IgD-negative memory B cell (primary cell): ENCODE measurements around the gene WSCD1. TPM values are rescaled to one million over a fixed set of nuclear protein-coding genes. Genes with fewer than 3 reads are reported as not detected.

Source experiments
- H3K27ac Mint-ChIP-seq, 3 donors: one replicate each; pipeline ENCODE4 v1.8.0; 2020 to 2022; ENCODE audit warnings: mild to moderate bottlenecking in 3 of 3, mixed read lengths in 3 of 3, moderate library complexity in 1 of 3
- H3K27me3 Mint-ChIP-seq: one replicate; pipeline ENCODE4 v1.8.0; 2021; ENCODE audit warnings: mixed read lengths
- H3K36me3 Mint-ChIP-seq: one replicate; pipeline ENCODE4 v1.8.0; 2020; ENCODE audit warnings: mild to moderate bottlenecking, mixed read lengths
- H3K4me1 Mint-ChIP-seq, 3 donors: one replicate each; pipeline ENCODE4 v1.8.0; 2020 to 2022; ENCODE audit warnings: mixed read lengths in 3 of 3, mild to moderate bottlenecking in 1 of 3
- H3K4me3 Mint-ChIP-seq, 4 donors: one replicate each; pipeline ENCODE4 v1.8.0; 2020 to 2022; ENCODE audit warnings: mild to moderate bottlenecking in 4 of 4, mixed read lengths in 4 of 4, moderate library complexity in 3 of 4
- H3K9me3 Mint-ChIP-seq, 3 donors: one replicate each; pipeline ENCODE4 v1.8.0; 2020 to 2021; ENCODE audit warnings: mixed read lengths in 3 of 3, mild to moderate bottlenecking in 1 of 3
- polyA plus RNA-seq: library from polyadenylated mRNA; unstranded; fragments of 300-500 nt; fragmentation: Illumina TruSeq; gene quantifications from one replicate; pipeline ENCODE4 v1.2.3, GENCODE V29; 2021

The WSCD1 gene
- not detected for polyA plus RNA-seq

- Mint-ChIP-seq H3K4me1 (peaks cover 0 to 14% (median 5%) of the 10 kb centered on the region in 3 donors), H3K27me3 (peaks cover 50% of the 10 kb centered on the region), H3K9me3 (no peaks in the 10 kb centered on the region), H3K4me3 (peak within 1 kb of the TSS in 3 of 4 donors; percentile 74 to 86 (median 75)), H3K27ac (peak within 1 kb of the TSS in 1 of 3 donors; percentile 27), H3K36me3 (no peaks in the 10 kb centered on the region)
Observed at GRCh38 chr17:6069539-6070429, at the start of gene WSCD1. Gene WSCD1 (plus strand): TSS chr17:6070379. CDS start chr17:6080659, 10,280 bp downstream.

GRCh38 chr17:6021011-6021400, 49.2 kb upstream of the WSCD1 start:
- peaks cover 0 to 2% (median 0%) of the 10 kb centered on the region in 3 donors for H3K9me3 Mint-ChIP-seq
- H3K4me3 Mint-ChIP-seq, result no peak overlapping the region
- no peaks in the 10 kb centered on the region for H3K36me3 Mint-ChIP-seq
- H3K4me1 Mint-ChIP-seq, result peaks cover 0 to 2% (median 1%) of the 10 kb centered on the region in 3 donors
- no peak overlapping the region for H3K27ac Mint-ChIP-seq
- H3K27me3 Mint-ChIP-seq, result peaks cover 5% of the 10 kb centered on the region

GRCh38 chr17:6021627-6022026, 48.6 kb upstream of the WSCD1 start:
- no peak overlapping the region for H3K27ac Mint-ChIP-seq
- no peak overlapping the region for H3K4me3 Mint-ChIP-seq
- peaks cover 0 to 2% (median 1%) of the 10 kb centered on the region in 3 donors for H3K4me1 Mint-ChIP-seq
- peaks cover 5% of the 10 kb centered on the region for H3K27me3 Mint-ChIP-seq
- no peaks in the 10 kb centered on the region for H3K36me3 Mint-ChIP-seq
- peaks cover 0 to 2% (median 0%) of the 10 kb centered on the region in 3 donors for H3K9me3 Mint-ChIP-seq

GRCh38 chr17:6023036-6023831, 46.9 kb upstream of the WSCD1 start:
- Mint-ChIP-seq H3K27me3 (peaks cover 5% of the 10 kb centered on the region), H3K27ac (no peak overlapping the region)

GRCh38 chr17:6024576-6024975, 45.6 kb upstream of the WSCD1 start:
- Mint-ChIP-seq H3K36me3 (peaks cover 1% of the 10 kb centered on the region), H3K4me1 (peaks cover 0 to 2% (median 1%) of the 10 kb centered on the region in 3 donors), H3K27ac (no peak overlapping the region), H3K9me3 (peaks cover 0 to 2% (median 0%) of the 10 kb centered on the region in 3 donors), H3K27me3 (peaks cover 3% of the 10 kb centered on the region), H3K4me3 (no peak overlapping the region)

More at GRCh38 chr17:6023036-6023831, 46.9 kb upstream of the WSCD1 start:
- H3K4me1 Mint-ChIP-seq, result peaks cover 0 to 2% (median 1%) of the 10 kb centered on the region in 3 donors
- H3K9me3 Mint-ChIP-seq, result peaks cover 0 to 2% (median 0%) of the 10 kb centered on the region in 3 donors
- no peak overlapping the region for H3K4me3 Mint-ChIP-seq
- H3K36me3 Mint-ChIP-seq, result no peaks in the 10 kb centered on the region

- Mint-ChIP-seq H3K4me1 (peaks cover 0 to 1% (median 0%) of the 10 kb centered on the region in 3 donors), H3K9me3 (no peaks in the 10 kb centered on the region)
Observed at GRCh38 chr17:6027342-6028024, 42.7 kb upstream of the WSCD1 start.

GRCh38 chr17:6028294-6028693, 41.9 kb upstream of the WSCD1 start:
- H3K9me3 Mint-ChIP-seq, result no peaks in the 10 kb centered on the region
- H3K27ac Mint-ChIP-seq, result no peak overlapping the region
- no peak overlapping the region for H3K4me3 Mint-ChIP-seq
- peaks cover 1% of the 10 kb centered on the region for H3K36me3 Mint-ChIP-seq
- H3K4me1 Mint-ChIP-seq, result peaks cover 0 to 1% (median 0%) of the 10 kb centered on the region in 3 donors
- peaks cover 6% of the 10 kb centered on the region for H3K27me3 Mint-ChIP-seq

More at GRCh38 chr17:6027342-6028024, 42.7 kb upstream of the WSCD1 start:
- peaks cover 1% of the 10 kb centered on the region for H3K36me3 Mint-ChIP-seq
- no peak overlapping the region for H3K27ac Mint-ChIP-seq
- peaks cover 7% of the 10 kb centered on the region for H3K27me3 Mint-ChIP-seq
- H3K4me3 Mint-ChIP-seq, result no peak overlapping the region

- Mint-ChIP-seq H3K4me3 (no peak overlapping the region), H3K27ac (no peak overlapping the region), H3K4me1 (no peaks in the 10 kb centered on the region), H3K27me3 (peaks cover 8% of the 10 kb centered on the region), H3K9me3 (peaks cover 0 to 4% (median 4%) of the 10 kb centered on the region in 3 donors), H3K36me3 (no peaks in the 10 kb centered on the region)
Observed at GRCh38 chr17:6035801-6036394, 34.3 kb upstream of the WSCD1 start.

GRCh38 chr17:6040504-6040903, 29.7 kb upstream of the WSCD1 start:
- peaks cover 0 to 4% (median 4%) of the 10 kb centered on the region in 3 donors for H3K9me3 Mint-ChIP-seq
- peaks cover 5% of the 10 kb centered on the region for H3K27me3 Mint-ChIP-seq
- H3K4me1 Mint-ChIP-seq, result no peaks in the 10 kb centered on the region
- H3K4me3 Mint-ChIP-seq, result no peak overlapping the region
- H3K36me3 Mint-ChIP-seq, result peaks cover 2% of the 10 kb centered on the region
- no peak overlapping the region for H3K27ac Mint-ChIP-seq

GRCh38 chr17:6041246-6041645, 28.9 kb upstream of the WSCD1 start:
- H3K27me3 Mint-ChIP-seq, result peaks cover 3% of the 10 kb centered on the region
- no peaks in the 10 kb centered on the region for H3K4me1 Mint-ChIP-seq
- no peak overlapping the region for H3K27ac Mint-ChIP-seq
- H3K36me3 Mint-ChIP-seq, result peaks cover 2% of the 10 kb centered on the region
- H3K9me3 Mint-ChIP-seq, result peaks cover 0 to 4% (median 4%) of the 10 kb centered on the region in 3 donors
- H3K4me3 Mint-ChIP-seq, result no peak overlapping the region

- no peak overlapping the region for H3K4me3 Mint-ChIP-seq
- peaks cover 0 to 4% (median 4%) of the 10 kb centered on the region in 3 donors for H3K9me3 Mint-ChIP-seq
- peaks cover 3% of the 10 kb centered on the region for H3K27me3 Mint-ChIP-seq
- peaks cover 2% of the 10 kb centered on the region for H3K36me3 Mint-ChIP-seq
- H3K27ac Mint-ChIP-seq, result no peak overlapping the region
- no peaks in the 10 kb centered on the region for H3K4me1 Mint-ChIP-seq
Observed at GRCh38 chr17:6043405-6043804, 26.8 kb upstream of the WSCD1 start.

GRCh38 chr17:6044261-6044660, 25.9 kb upstream of the WSCD1 start:
- Mint-ChIP-seq H3K4me3 (no peak overlapping the region), H3K27me3 (peaks cover 3% of the 10 kb centered on the region), H3K27ac (no peak overlapping the region), H3K36me3 (peaks cover 2% of the 10 kb centered on the region), H3K9me3 (peaks cover 0 to 4% (median 4%) of the 10 kb centered on the region in 3 donors), H3K4me1 (no peaks in the 10 kb centered on the region)

- no peak overlapping the region for H3K27ac Mint-ChIP-seq
- peaks cover 2% of the 10 kb centered on the region for H3K36me3 Mint-ChIP-seq
- no peak overlapping the region for H3K4me3 Mint-ChIP-seq
- peaks cover 2% of the 10 kb centered on the region for H3K27me3 Mint-ChIP-seq
- H3K4me1 Mint-ChIP-seq, result no peaks in the 10 kb centered on the region
- H3K9me3 Mint-ChIP-seq, result no peaks in the 10 kb centered on the region
Observed at GRCh38 chr17:6045621-6046357, 24.4 kb upstream of the WSCD1 start.

GRCh38 chr17:6046431-6046830, 23.7 kb upstream of the WSCD1 start:
- no peaks in the 10 kb centered on the region for H3K4me1 Mint-ChIP-seq
- peaks cover 2% of the 10 kb centered on the region for H3K27me3 Mint-ChIP-seq
- peaks cover 2% of the 10 kb centered on the region for H3K36me3 Mint-ChIP-seq
- no peak overlapping the region for H3K4me3 Mint-ChIP-seq
- H3K9me3 Mint-ChIP-seq, result no peaks in the 10 kb centered on the region
- H3K27ac Mint-ChIP-seq, result no peak overlapping the region
